ENCODE data around the gene ZNF12. TPM values are rescaled to one million over a fixed set of nuclear protein-coding genes. Genes with fewer than 3 reads are reported as not detected.
"Not testable (repeated sequence)": the region's sequence is repeated elsewhere in the genome, so short reads cannot be mapped to it uniquely, and the experiment has no call there.

Gene ZNF12
- total RNA-seq: 28.1 TPM

GRCh38 chr7:6706666-6707407 is at the start of gene ZNF12:
ZNF12 (minus strand) TSS chr7:6706947; CDS start chr7:6705173, 1,774 bp downstream.
- DNase-seq (ENCODE audit: low spot score in 2 of 2) (peak; percentile 90 to 94), FAIRE-seq (no peak)

GRCh38 chr7:6753964-6754363 is 47.2 kb upstream of the ZNF12 start, which contains the start of gene RSPH10B2:
RSPH10B2 (plus strand) TSS chr7:6754103; CDS start chr7:6757678, 3,575 bp downstream.
- DNase-seq (ENCODE audit: low spot score in 2 of 2); FAIRE-seq: not testable (repeated sequence)

- DNase-seq (ENCODE audit: low spot score in 2 of 2); FAIRE-seq: not testable (repeated sequence)
These were observed 43.4 kb upstream of the ZNF12 start for GRCh38 chr7:6750173-6750572.

- not testable (repeated sequence) for FAIRE-seq; DNase-seq (ENCODE audit: low spot score in 2 of 2)
These were observed 42.6 kb upstream of the ZNF12 start for GRCh38 chr7:6749335-6749734.

GRCh38 chr7:6744410-6745100 is 37.8 kb upstream of the ZNF12 start:
- FAIRE-seq: not testable (repeated sequence)

GRCh38 chr7:6738415-6738814 is 31.7 kb upstream of the ZNF12 start:
- FAIRE-seq; DNase-seq (ENCODE audit: low spot score in 2 of 2): not testable (repeated sequence)

More at GRCh38 chr7:6744410-6745100, 37.8 kb upstream of the ZNF12 start:
- DNase-seq (ENCODE audit: low spot score in 2 of 2): not testable (repeated sequence)

- DNase-seq (ENCODE audit: low spot score in 2 of 2) (no peak), FAIRE-seq (no peak)
These were observed 23.5 kb upstream of the ZNF12 start for GRCh38 chr7:6730343-6730633.

GRCh38 chr7:6729492-6730342 is 23.0 kb upstream of the ZNF12 start:
- DNase-seq (ENCODE audit: low spot score in 2 of 2) (peak; percentile 85 to 89), FAIRE-seq (no peak)

GRCh38 chr7:6728893-6729491 is 22.2 kb upstream of the ZNF12 start:
- not testable (repeated sequence) for DNase-seq (ENCODE audit: low spot score in 2 of 2); FAIRE-seq

- FAIRE-seq (no peak), DNase-seq (ENCODE audit: low spot score in 2 of 2) (no peak)
These were observed 20.9 kb upstream of the ZNF12 start for GRCh38 chr7:6727663-6728062.

- not testable (repeated sequence) for DNase-seq (ENCODE audit: low spot score in 2 of 2); FAIRE-seq
These were observed 19.6 kb upstream of the ZNF12 start for GRCh38 chr7:6726341-6726740.

- no peak for FAIRE-seq
- no peak for DNase-seq (ENCODE audit: low spot score in 2 of 2)
These were observed 18.3 kb upstream of the ZNF12 start for GRCh38 chr7:6725003-6725402.

GRCh38 chr7:6724351-6724750 is 17.6 kb upstream of the ZNF12 start:
- not testable (repeated sequence) for DNase-seq (ENCODE audit: low spot score in 2 of 2)

GRCh38 chr7:6718124-6718523 is 11.4 kb upstream of the ZNF12 start:
- FAIRE-seq (no peak), DNase-seq (ENCODE audit: low spot score in 2 of 2) (no peak)

More at GRCh38 chr7:6724351-6724750, 17.6 kb upstream of the ZNF12 start:
- not testable (repeated sequence) for FAIRE-seq

GRCh38 chr7:6715898-6716297 is 9.2 kb upstream of the ZNF12 start:
- not testable (repeated sequence) for DNase-seq (ENCODE audit: low spot score in 2 of 2); FAIRE-seq

- FAIRE-seq (no peak), DNase-seq (ENCODE audit: low spot score in 2 of 2) (no peak)
These were observed 7.6 kb upstream of the ZNF12 start for GRCh38 chr7:6714360-6714759.

- no peak for DNase-seq (ENCODE audit: low spot score in 2 of 2)
- no peak for FAIRE-seq
These were observed 3.1 kb upstream of the ZNF12 start for GRCh38 chr7:6709808-6710207.

GRCh38 chr7:6708304-6708703 is 1.6 kb upstream of the ZNF12 start:
- no peak for FAIRE-seq
- no peak for DNase-seq (ENCODE audit: low spot score in 2 of 2)

- DNase-seq (ENCODE audit: low spot score in 2 of 2) (peak in 1 of 2 donors; percentile 34), FAIRE-seq (no peak)
These were observed 635 bp downstream of the ZNF12 start for GRCh38 chr7:6705959-6706665.

- FAIRE-seq: no peak
- DNase-seq (ENCODE audit: low spot score in 2 of 2): no peak
These were observed 4.9 kb downstream of the ZNF12 start for GRCh38 chr7:6701860-6702259.

All from frontal cortex (tissue), 4 donors.